ENCODE data around the gene KLHDC3.
"Not testable (repeated sequence)": the region's sequence is repeated elsewhere in the genome, so short reads cannot be mapped to it uniquely, and the experiment has no call there.

KLHDC3 gene

DNA sequence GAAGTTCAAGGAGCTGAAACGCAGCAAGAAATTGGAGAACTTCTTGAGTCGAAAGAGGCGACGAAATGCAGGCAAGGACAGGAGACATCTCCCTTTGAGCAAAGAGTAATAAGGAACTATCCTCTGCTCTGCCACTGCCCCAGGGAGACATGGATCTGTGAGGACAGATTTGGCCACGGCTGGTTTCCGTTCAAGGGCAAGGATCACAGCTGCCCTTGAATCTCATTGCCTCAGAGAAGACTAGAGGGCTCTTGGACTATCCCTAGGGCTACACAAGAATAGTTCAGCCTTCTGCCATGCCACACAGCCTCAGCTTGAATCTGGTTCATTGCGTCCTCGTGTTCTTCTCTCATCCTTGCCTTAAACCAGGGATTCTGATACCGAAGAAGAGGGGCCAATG, 15.1 kb downstream of the KLHDC3 start:
- no peak for DNase-seq (ENCODE audit: low read depth)

DNA sequence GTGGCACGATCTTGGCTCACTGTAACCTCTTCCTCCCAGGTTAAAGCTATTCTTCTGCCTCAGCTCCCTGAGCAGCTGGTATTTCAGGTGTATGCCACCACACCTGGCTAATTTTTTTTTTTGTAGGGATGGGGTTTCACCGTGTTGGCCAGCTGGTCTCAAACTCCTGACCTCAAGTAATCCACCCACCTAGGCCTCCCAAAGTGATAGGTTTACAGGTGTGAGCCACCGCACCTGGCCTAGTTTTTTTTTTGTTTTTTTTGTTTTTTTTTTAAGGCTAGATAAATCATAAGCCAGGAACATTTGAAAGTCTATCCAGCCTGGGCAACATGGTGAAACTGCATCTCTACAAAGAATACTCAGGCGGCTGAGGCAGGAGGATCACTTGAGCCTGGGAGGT, 18.3 kb downstream of the KLHDC3 start:
- no peak for DNase-seq (ENCODE audit: low read depth)

DNA sequence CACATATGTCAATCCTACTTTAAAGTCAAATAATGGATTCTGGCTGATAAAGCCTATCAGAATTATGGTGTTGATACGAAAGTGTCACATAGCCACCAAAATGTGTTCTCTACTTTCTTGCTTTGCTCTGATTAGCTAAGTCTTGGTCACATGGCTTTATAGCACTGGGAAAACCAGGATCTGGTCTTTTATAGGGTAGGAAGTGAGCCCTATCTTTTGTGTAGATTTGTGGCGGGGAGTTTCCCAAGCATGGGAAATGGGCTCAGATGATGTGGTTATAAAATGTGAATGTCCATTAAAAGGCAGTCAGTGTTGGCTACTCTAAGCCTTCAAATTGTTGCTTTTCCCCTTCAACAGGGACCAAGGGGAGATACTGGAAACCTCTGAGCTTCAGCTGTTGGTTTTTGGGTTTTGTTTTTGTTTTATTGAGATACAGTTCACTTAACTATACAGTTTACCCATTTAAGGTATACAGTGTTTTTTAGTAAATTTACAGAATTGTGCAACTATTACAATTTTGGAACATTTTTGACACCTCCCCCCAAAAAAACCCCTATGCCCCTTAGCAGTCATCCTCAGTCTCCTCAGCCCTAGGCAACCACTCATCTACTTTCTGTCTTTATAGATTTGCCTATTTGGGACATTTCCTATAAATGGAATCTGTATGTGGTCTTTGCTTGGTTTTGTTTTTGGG, 19.6 kb downstream of the KLHDC3 start:
- no peak for DNase-seq (ENCODE audit: low read depth)

DNA sequence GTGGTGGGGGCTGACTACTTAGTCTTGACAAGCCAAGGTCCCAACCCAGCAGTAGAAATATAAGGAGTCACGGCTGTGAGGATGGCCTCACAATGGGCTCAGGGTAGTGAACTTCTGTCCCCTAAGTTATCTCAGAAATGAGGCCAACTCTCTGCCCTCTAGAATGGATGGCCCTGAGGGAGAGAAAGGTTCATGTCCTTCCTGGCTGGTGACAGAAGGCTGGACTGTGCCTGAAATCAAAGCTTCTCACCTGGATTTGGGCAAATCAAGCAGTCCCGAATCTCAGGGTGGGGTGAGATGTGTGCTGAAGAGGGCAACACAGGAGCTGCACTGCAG, 20.1 kb downstream of the KLHDC3 start:
- DNase-seq (ENCODE audit: low read depth), result no peak

DNA sequence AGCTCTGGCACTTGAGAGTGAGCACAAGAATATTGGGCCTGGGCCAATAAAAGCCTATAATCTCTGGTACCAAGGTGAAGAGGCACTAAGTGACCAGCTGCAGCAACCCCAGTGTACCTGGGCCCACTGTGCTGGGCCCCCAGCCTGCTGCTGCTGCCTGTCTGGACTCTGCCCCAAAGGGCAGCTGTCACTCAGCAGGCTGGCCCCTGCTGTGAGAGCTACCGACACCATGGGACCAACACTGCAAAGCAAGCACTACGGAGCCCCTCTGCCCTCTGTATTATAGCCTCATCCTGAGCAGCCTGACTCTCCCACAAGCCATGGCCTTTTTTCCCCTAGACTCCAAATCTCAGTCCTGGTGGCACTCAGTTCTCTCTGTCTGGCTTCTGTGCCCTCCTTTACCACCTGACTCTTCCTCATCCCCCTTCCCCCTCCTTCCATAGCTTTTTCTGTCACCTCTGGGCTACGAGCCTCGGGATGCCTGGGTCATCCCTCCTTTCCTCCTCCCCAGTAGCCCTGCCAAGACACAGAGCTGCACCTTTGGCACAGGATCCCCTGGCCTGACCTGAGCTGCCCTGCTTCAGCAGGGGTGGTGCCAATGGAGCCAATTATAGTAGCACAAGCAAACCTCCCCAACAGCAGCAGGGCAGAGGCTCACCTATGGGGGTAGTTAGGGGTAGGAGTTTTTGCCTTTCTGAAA, 21.6 kb downstream of the KLHDC3 start:
- no peak for DNase-seq (ENCODE audit: low read depth)

DNA sequence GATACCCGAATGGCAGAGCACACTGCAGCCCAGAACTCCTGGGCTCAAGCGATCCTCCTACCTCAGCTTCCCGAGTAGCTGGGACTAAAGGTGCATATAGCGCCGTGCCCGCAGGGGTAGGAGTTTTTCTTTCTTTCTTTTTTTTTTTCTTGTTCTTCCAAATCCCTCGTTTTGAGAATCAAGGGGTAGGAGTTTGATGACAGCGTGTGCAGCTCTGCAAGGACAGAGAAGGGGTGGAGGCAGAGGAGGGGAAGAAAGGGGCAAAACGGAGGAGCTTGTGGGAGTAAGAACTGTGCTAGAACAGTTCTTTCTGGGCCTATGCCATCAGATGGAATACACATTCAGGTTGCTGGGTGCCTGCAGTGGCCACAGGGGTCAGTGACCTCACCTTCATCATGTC, 22.7 kb downstream of the KLHDC3 start:
- DNase-seq (ENCODE audit: low read depth), result no peak

DNA sequence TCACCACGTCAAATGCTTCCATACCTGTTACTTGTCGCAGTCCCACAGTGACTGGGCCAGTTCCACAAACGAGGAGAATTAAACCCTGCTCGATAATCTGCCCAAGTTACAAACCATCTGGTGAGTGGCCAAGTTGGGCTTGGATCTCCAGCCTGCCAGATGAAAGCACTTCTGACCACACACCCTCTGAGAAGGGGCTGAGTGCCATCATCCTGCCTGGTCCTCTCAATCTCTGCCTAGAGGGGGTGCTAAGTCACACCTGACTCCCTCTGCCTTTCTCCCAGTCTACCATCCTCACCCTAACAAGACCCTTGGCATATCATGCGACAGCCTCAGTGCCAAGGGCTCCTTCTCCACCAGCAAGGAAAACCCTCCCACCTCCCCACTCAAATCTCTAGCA, 23.1 kb downstream of the KLHDC3 start:
- DNase-seq (ENCODE audit: low read depth), result no peak

DNA sequence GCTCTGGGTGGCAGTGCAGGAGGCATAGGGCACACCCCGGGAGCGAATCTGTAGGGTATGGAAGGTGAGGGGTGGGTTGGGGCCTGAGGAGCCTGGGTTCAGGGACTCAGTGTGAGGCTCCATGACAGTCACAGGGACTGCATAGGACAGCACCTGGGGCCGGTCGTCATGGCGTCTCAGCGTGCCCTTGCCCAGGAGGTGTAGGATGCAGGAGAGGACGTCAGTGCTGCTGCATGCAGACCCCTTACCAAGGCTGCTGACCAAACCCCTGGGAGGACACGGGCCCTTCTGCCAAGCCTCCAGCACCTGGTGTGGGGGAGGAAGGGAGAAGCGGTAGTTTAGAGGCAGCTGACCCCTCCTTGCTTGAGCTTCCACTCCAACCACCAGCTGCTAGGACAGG, 23.7 kb downstream of the KLHDC3 start:
- DNase-seq (ENCODE audit: low read depth), result no peak

DNA sequence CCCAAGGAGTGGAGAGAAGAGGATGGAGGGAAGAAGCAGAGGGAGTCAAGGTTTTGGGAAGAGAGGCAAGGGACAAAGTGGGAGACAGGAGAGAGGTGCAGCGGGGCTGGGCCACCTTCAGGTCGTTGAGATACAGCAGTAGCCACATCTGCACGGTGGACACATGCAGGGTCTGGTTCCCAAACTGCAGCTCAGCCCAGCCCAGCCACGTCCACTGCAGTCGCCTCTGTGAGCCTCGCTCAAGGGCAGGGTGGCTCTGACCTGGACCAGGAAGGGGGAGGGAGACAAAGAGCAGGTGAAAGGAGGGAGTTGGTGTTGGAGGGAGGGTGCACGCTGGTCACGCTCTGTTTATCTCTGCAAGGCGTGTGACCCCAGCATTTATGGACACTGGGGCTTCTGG, 24.7 kb downstream of the KLHDC3 start:
- DNase-seq (ENCODE audit: low read depth), result no peak

DNA sequence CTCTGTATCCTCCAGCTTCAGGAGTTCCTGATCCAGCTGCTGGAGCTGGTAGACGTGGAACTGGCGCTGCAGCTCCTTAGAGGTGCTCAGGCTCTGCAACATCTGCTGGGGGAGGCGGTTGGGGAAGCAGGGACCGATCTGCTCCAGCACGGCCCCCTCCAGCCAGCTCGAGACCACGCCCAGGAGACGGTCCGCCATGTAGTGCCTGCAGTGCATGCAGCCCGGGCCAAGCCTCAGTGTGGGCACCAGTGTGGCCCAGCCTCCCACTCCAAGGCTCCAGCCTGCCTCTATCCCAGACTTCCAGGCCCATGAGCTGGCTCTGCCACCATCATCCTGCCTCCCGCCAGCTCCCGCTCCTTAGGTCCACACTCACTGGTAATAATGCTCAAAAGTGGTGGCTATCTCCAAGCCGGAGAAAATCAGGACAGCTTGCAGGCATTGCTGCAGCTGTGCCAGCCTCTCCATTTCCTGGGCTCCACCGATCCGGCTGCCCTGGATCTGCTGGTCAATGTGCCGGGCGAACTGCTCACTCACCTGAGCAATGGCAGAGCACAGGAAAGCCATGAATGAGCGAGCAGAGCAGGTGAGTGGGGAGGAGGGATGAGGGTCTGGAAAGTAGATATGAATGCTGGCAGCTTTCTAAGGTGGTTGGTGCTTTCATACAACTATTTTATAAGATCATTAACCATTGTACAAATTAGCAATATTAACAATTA, 26.7 kb downstream of the KLHDC3 start:
- no peak for DNase-seq (ENCODE audit: low read depth)

DNA sequence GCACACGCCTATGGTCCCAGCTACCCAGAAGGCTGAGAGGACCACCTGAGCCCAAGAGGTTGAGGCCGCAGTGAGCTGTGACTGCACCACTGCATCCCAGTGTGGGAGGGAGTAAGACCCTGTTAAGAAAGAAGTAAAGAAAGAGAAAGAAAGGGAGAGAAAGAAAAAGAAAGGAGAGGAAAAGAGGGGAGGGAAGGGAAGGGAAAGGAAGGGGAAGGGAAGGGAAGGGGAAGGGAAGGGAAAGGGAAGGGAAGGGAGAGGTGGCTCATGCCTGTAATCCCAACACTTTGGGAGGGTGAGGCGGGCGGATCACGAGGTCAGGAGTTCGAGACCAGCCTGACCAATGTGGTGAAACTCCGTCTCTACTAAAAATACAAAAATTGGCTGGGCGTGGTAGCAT, 27.4 kb downstream of the KLHDC3 start:
- not testable (repeated sequence) for DNase-seq (ENCODE audit: low read depth)

DNA sequence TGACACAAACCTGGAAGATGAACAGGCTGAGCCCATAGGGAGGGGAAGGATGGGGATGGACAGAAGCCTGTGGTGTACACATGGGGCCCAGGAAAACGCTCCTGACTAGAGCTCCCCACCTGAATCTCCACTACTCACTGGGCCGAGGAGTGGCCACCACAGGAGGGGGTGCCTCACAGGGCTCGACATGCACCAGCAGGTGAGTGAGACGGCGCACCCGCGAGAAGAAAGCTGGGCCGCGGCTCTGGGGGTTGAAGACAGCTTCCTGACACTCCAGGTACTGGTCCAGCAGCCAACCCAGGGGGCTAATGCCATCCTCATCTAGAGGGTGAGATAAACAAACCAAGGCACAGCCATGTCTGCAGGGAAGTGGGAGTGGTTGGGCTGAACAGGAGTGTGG, 29.3 kb downstream of the KLHDC3 start:
- DNase-seq (ENCODE audit: low read depth), result no peak

DNA sequence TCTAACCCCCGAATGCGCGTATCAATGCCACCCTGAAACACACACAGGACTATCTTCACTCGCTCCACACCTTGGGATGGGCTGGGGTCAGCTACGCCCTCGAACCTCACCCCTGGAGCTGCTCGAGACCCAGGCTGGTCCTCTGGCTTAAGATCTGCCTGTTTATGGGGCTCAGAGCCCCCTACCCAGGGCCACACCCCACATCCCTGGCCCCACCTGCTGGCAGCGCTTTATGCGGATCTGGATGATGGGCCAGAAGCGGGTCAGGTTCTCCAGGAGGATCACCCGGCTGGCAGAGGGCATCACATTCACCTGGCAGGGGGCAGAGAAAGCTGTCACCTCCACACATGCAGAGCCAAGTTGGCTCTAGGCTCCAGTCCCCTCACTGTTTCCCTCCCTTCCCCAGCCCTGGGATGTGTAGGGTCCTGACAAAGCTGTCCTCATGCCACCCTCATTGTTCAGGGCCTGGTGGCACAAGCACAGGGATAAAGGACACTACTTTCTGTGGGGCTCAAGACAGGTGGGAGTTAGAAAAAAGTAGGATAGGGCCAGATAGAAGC, 31.4 kb downstream of the KLHDC3 start:
- DNase-seq (ENCODE audit: low read depth), result no peak

DNA sequence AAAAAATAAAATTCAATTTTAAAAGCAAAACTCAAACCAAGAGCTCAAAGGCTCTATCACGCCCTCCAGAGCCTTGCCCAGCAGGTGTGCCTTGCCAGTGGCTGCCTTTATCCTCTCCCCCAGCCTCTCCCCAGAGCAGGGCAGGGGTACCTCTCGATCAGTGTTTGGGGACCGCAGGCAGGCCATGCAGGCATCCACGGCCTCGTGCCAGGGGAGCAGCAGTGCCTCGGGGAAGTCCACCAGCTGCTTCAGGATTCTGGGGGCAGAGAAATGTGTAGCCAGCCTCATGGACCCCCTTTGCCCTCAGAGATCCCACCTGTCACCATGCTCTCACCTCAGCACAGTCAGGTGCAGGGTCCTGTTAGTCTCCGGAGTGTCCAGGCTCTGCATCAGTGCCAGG, 33.9 kb downstream of the KLHDC3 start:
- no peak for DNase-seq (ENCODE audit: low read depth)

DNA sequence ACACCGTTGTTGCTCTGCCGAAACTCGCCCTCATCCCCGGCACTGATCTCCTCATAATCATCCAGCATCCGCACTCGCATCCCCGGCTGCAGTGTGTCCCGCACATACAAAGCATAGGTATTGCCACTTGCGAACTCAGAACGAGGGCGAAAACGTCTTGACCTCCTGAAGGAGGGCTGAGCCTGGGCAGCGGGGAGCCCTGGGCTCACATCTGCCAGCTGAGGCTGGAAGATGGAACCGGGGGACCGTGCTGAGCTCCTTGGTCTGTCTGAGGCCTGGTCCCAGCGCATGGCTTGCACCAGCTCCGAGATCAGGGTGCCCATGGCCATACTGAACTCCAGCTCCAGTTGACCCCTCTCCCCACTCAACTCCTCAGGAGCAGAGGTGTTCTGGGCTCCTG, 36.9 kb downstream of the KLHDC3 start:
- DNase-seq (ENCODE audit: low read depth), result no peak

DNA sequence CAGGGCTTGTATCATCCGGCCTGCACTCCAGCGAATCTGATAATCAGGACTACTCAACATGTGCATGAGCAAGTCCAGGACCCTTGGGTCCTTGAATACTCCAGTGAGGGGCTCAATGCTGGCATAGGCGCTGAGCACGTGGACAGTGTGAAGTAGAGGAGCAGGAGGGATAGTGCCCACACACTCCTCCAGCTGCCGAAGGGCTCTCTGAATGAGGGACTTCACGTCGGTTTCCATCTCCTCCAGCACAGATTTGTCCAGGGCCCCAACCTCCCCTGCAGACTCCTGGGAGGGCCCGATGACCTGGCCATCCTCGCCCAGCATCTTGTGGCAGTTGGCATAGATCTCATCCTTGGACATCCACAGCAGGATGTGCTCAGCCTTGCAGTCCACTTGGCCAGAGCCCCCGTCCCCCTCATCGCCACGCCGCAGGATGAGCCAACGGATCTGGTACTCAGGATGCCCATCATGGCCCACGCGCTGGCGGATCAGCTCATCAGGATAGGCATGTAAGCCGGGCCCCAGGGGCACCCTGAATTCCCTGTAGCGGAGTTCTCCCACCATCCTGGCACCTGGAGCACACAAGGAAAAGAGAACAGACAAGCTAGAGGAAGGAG, 38.3 kb downstream of the KLHDC3 start:
- DNase-seq (ENCODE audit: low read depth), result no peak

DNA sequence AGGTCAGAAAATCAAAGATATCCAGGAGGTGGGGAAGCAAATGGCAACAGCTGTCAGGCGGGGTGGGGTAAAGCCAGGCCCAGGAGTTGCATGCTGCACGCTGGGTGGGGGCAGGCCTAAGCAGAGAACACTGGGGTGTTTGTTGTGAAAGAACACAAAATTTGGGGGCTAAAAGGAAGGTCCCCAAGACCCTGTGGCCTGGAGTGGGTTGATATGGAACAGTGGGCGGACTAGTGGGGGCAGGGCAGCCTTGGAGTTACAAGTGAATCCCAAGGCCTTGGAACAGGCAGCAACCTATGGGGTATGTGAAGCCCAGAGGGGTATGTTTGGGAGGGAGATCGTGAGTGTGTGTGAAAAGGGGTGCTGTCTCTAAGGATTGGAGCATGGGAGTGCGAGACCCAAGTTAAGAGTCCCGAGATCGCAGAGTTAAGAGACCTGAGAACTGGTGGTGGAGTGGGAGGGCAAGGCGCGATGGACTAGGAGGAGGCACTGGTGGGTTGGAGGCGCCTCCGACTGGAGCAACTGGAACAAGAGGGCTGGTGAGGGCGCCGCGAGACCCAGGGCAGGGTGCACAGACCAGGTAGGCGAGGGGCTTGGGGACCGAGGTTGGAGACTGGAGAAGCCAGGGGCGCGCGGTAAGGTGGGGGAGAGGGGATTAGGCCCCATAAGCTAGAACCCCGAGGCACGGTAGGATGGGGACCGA, 38.9 kb downstream of the KLHDC3 start:
- no peak for DNase-seq (ENCODE audit: low read depth)

DNA sequence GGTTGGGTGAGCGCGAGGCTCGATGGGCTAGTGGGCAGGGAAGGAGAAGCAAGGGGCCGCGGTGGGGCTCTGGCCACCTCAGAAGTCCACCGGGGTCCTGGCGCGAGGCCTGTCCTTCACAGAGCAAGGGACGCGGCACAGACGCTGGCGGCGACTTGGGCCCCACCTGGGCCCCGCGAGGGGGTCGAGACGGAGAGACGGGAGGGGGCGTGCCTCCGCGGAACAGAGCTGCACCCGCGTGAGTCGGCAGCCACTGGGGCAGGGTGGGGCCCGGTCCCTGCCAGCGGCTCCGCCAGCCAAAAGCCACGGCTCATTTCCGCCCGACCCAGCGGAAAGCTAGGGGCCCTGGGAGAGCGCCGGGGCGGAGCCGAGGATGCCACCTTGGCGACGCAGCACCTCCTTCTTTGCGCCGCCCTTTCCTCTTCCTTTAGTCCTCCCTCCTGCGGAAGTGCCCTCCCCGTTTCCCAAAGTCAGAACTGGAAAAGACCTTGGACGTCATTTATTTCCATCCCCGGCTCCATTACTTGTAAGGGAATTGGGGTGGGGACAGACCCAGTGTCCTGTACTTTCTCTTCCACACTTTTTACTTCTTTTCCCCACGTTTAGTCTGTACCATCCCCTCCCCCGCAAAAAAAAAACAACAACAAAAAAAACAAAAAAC, 39.6 kb downstream of the KLHDC3 start, which contains the start of gene CUL7:
CUL7 (minus strand) TSS at position 307 of the 661 bp plus-strand sequence. CDS start 1,063 bp downstream, outside the sequence.
- DNase-seq (ENCODE audit: low read depth), result peak; percentile 86

DNA sequence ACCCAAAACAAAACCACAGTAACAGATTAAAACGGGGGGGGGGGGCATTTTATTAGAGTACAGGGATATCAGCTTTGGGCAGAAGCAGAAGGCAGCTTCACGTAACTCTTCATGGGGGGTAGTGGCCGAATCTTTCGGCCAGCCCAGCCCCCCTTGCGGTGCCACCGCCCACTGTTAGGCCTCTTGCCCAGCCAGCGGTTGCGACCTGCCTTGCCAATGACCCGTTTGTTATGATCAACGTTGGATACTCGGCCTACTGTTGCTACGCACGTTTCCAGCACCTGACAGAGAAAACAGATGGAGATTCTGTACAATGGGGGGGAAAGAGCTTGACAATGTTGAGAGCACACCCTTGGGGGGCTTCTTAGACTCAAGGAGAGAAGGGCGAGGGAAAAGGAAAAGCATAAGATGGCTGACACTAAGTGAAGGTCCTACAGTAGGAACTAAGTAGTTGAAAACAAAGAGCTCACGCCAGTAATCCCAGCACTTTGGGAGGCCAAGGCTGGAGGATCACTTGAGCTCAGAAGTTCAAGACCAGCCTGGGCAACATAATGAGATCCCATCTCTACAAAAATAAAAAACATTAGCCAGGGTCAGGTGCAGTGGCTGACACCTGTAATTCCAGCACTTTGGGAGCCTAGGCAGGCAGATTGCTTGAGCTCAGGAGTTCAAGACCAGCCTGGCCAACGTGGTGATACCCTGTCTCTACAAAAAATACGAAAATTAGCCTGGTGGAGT, 40.3 kb downstream of the KLHDC3 start:
- no peak for DNase-seq (ENCODE audit: low read depth)

DNA sequence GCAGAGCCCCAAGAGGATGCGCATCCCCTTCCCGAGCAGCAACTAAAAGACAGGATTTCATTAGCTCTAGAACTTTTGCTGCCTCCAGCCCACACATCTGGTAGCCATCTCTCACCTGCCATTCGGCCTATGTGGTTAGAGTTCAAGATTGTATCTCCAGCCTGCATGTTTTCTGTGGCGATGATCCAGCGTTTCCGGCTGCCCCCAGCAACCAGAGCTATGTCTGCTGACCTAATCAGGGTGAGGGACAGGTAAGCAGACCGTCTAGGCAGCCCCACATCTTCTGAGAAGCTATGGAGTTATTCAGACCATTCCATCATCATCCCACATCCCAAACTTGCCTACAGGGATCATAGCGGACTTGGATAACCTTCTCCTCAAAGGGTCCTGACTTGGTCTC, 41.9 kb downstream of the KLHDC3 start:
- no peak for DNase-seq (ENCODE audit: low read depth)

DNA sequence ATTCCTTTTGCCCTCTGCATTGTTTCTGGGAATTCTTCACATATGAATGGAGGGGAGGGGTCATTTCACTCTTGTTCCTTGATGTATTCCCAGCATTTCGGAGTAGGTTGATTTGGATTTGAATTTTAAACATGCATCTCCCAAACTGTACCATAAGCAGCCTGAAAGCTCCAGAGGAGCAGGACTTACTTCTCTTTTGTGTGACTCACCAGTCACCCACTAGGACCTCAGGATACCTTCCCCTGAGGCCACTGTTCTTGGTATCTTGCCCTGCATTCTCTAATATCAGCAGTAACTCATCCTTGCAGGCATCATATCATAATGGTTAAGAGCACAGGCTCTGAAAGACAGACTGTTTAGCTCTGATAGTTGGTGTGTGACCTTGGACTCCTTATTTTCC, 44.5 kb downstream of the KLHDC3 start:
- no peak for DNase-seq (ENCODE audit: low read depth)
